Spinal cord (tissue), 10 donors: Measurements from ENCODE around the gene WDR81. TPM values are rescaled to one million over a fixed set of nuclear protein-coding genes. Genes with fewer than 3 reads are reported as not detected.

ENCODE experiments used
- DNase-seq, 6 donors: peaks; one replicate each; pipeline versions ENCODE4 v3.0.0 to v3.0.0-alpha.2; 2013 to 2015; ENCODE audit warnings: low spot score in 6 of 6, low read depth in 4 of 6
- H3K27ac ChIP-seq: one replicate; pipeline ENCODE4 v1.5.1; 2013; ENCODE audit warnings: low read depth, low read length, control low read depth
- H3K27me3 ChIP-seq: one replicate; pipeline ENCODE4 v1.6.1; 2013; ENCODE audit warnings: low read length; ENCODE audit not compliant: control insufficient read depth, insufficient read depth
- H3K36me3 ChIP-seq: one replicate; pipeline ENCODE4 v1.6.1; 2013; ENCODE audit warnings: low read length; ENCODE audit not compliant: control insufficient read depth, insufficient read depth
- H3K4me1 ChIP-seq: one replicate; pipeline ENCODE4 v1.6.1; 2013; ENCODE audit warnings: low read length; ENCODE audit not compliant: control insufficient read depth, insufficient read depth
- H3K4me3 ChIP-seq: one replicate; pipeline ENCODE4 v1.5.1; 2013; ENCODE audit warnings: low read depth, low read length, control low read depth
- H3K9me3 ChIP-seq: one replicate; pipeline ENCODE4 v1.6.1; 2013; ENCODE audit warnings: low read length; ENCODE audit not compliant: control insufficient read depth, insufficient read depth
- WGBS: methylation state at CpG from one replicate; pipeline ENCODE4 v1.1.5; 2013; ENCODE audit warnings: missing lambda C conversion rate; ENCODE audit not compliant: insufficient coverage; 5-methylcytosine and 5-hydroxymethylcytosine counted together
- polyA plus RNA-seq, 2 donors: library from polyadenylated mRNA; unstranded; fragments of 120-200 nt; gene quantifications; one replicate each; pipeline ENCODE4 v1.2.1, GENCODE V29; 2013; ENCODE audit not compliant: insufficient read length in 2 of 2
- total RNA-seq, 2 donors: library from RNA; depleted of rRNA in 1 of 2; stranded (reverse); fragments of 120-200 nt in 1 of 2; fragments of >200 nt in 1 of 2; gene quantifications; one replicate each; pipeline versions ENCODE4 v1.2.3 to v1.2.4, GENCODE V29; 2013 to 2014
- donor health status: healthy.

Gene WDR81
- total and polyA plus RNA-seq, 4 donors = 9.9 to 17.0 (median 13.9) TPM

GRCh38 chr17:1711804-1712203, 12.7 kb upstream of the WDR81 start:
- DNase-seq = no peak
- Histone ChIP-seq H3K4me1 (peaks cover 42% of the 10 kb centered on the region), H3K4me3 (no peak overlapping the region), H3K27ac (no peak overlapping the region), H3K27me3 (peaks cover 21% of the 10 kb centered on the region), H3K9me3 (no peaks in the 10 kb centered on the region), H3K36me3 (peaks cover 27% of the 10 kb centered on the region)
- WGBS = no CpG with 5 or more reads among the region's 4 CpGs

DNA sequence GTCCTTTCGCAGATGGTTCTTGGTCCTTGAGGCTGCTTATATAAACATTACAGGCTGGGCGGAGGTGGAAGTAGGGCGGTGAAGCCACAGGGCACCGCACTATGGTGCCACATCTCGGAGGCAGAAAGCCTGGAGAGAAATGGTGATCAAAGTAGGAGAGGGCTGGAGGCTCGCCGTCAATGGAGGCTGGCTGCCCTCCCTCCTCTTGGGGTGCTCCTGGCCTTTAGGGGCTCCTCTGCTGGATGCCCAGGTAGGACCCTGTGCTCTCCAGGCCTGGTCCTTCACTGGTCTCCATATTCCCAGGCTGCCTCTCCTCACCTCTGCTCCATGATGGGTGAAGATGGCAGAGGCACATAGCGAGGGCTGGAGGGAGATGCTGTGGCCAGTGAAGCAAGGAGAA, 12.2 kb upstream of the WDR81 start:
- peaks cover 45% of the 10 kb centered on the region for H3K4me1 ChIP-seq
- H3K36me3 ChIP-seq = peaks cover 27% of the 10 kb centered on the region

DNA sequence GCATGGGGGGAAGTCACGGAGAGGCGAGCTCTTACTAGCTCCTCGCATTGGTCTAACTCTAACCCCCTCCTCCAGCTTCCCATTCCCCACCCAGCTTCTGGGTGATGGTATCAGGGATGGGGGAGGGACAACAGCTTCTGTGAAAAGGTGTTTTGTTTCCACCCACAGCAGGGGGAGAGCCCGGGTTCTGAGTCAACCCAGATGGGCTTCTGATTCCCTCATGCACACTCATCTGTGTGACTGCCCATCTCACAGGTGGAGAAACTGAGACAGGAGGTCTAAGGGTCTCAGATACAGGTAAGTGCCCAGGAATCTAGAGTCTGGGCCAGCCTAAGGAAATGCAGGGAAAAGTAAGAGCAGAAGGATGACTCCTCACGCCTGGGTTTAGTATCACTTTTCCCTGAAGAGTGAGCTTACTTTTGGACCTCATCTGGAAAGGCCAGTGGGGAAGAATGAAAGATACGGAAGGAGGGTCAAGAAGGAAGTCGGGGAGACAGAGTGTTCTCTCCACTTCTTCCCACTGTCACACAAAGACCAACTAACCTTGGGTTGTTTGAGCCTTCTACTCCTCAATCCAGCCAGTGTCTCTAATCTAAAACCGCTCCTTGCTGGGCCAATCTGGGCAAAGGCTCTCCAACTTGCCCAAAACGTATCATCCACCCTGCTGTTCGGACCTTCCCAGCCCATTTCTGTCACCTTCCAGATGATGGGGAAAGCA, 11.2 kb upstream of the WDR81 start:
- 54% methylated on average over 5 of the region's 10 CpGs for WGBS
- Histone ChIP-seq H3K27ac (peak overlapping the region; percentile 84), H3K27me3 (peaks cover 14% of the 10 kb centered on the region), H3K9me3 (no peaks in the 10 kb centered on the region), H3K36me3 (peaks cover 22% of the 10 kb centered on the region), H3K4me3 (no peak overlapping the region), H3K4me1 (peaks cover 55% of the 10 kb centered on the region)
- DNase-seq = no peak

More for the DNA sequence above, 12.2 kb upstream of the WDR81 start:
- DNase-seq = no peak
- WGBS = 90% methylated on average over 7 of the region's 8 CpGs
- Histone ChIP-seq H3K27ac (no peak overlapping the region), H3K27me3 (peaks cover 21% of the 10 kb centered on the region), H3K9me3 (no peaks in the 10 kb centered on the region), H3K4me3 (no peak overlapping the region)

DNA sequence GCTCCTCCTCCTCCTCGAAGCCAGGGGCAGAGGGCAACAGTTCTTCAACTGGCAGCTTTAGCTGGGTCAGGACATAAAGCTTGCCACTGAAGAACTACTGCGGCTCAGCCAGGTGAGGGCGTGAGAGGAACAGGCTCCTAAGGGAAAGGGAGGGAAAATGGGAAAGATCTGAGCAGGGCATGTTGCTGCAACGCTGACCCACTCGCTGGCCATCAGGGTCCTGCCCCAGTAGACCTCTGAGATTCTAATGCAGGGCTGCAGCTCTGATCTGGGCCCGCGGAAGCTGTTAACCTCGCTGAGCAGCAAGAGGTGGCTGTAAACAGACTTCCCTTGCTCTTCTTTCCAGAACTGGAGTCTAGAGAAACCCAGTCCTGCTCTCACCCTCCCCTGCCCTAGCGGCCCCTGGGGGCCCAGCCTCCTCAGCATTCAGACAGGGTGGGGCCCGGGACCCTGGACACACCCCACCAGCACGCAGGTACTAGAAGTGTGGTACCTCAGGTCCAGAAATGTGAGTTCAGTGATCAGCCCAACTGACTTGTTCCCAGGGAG, 10.6 kb upstream of the WDR81 start:
- peak overlapping the region; percentile 80 for H3K4me3 ChIP-seq
- no peaks in the 10 kb centered on the region for H3K9me3 ChIP-seq
- peak in 1 of 6 donors; percentile 57 for DNase-seq
- H3K27ac ChIP-seq = peak overlapping the region; percentile 84
- H3K4me1 ChIP-seq = peaks cover 57% of the 10 kb centered on the region
- peaks cover 22% of the 10 kb centered on the region for H3K36me3 ChIP-seq
- 13% methylated on average over 9 of the region's 11 CpGs for WGBS
- peaks cover 10% of the 10 kb centered on the region for H3K27me3 ChIP-seq

GRCh38 chr17:1714427-1714979, 10.0 kb upstream of the WDR81 start:
- peaks cover 7% of the 10 kb centered on the region for H3K27me3 ChIP-seq
- peak overlapping the region; percentile 80 for H3K4me3 ChIP-seq
- 5% methylated on average over 19 of the region's 19 CpGs for WGBS
- H3K36me3 ChIP-seq = peaks cover 22% of the 10 kb centered on the region
- no peaks in the 10 kb centered on the region for H3K9me3 ChIP-seq
- peaks cover 53% of the 10 kb centered on the region for H3K4me1 ChIP-seq
- H3K27ac ChIP-seq = peak overlapping the region; percentile 93
- peak in 2 of 6 donors; percentile 46 to 91 for DNase-seq

GRCh38 chr17:1714980-1715802, 9.3 kb upstream of the WDR81 start:
- Histone ChIP-seq H3K27me3 (peaks cover 5% of the 10 kb centered on the region), H3K36me3 (peaks cover 22% of the 10 kb centered on the region), H3K9me3 (no peaks in the 10 kb centered on the region), H3K27ac (peak overlapping the region; percentile 93), H3K4me3 (peak overlapping the region; percentile 80), H3K4me1 (peaks cover 48% of the 10 kb centered on the region)
- WGBS = 4% methylated on average over 26 of the region's 32 CpGs
- peak in 1 of 6 donors; percentile 61 for DNase-seq

DNA sequence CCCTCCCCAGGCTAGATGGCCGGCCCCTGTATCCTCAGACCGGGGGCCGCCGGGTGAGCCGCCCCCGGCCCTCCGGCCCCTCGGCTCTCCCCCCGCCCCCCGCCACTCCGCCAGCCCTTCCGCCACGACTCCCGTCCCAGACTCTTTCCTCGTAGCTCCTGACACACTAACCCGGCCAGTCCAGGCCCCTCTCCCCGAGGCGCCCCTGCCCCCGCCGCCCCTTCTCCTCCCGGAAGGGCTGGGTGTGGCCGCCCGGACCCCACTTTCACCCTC, 8.8 kb upstream of the WDR81 start:
- Histone ChIP-seq H3K36me3 (peaks cover 22% of the 10 kb centered on the region), H3K9me3 (no peaks in the 10 kb centered on the region), H3K4me1 (peaks cover 45% of the 10 kb centered on the region), H3K27me3 (no peaks in the 10 kb centered on the region), H3K27ac (peak overlapping the region; percentile 93), H3K4me3 (peak overlapping the region; percentile 80)
- 0% methylated on average over 5 of the region's 23 CpGs for WGBS
- DNase-seq = no peak

GRCh38 chr17:1716076-1716911, 8.2 kb upstream of the WDR81 start:
- Histone ChIP-seq H3K36me3 (peaks cover 22% of the 10 kb centered on the region), H3K4me3 (peak overlapping the region; percentile 94), H3K27me3 (no peaks in the 10 kb centered on the region), H3K27ac (peak overlapping the region; percentile 100), H3K4me1 (peaks cover 43% of the 10 kb centered on the region), H3K9me3 (no peaks in the 10 kb centered on the region)
- 0% methylated on average over 65 of the region's 70 CpGs for whole genome bisulfite sequencing
- peak; percentile 98 to 100 (median 100) for DNase-seq
